Choroid plexus epithelial cell (primary cell): ENCODE measurements around the gene CCM2.

Experiments used
- DNase-seq: peaks from one replicate; pipeline ENCODE4 v3.0.0-alpha.2; 2010; ENCODE audit warnings: low read depth
- H3K4me3 ChIP-seq: 2 replicates; pipeline ENCODE4 v1.5.1; 2011; ENCODE audit warnings: low read depth, mild to moderate bottlenecking, control low read depth, low read length, moderate library complexity
- CTCF ChIP-seq: conservative IDR thresholded peaks from 2 replicates; pipeline ENCODE4 v1.5.1; 2011; ENCODE audit warnings: low read depth, mild to moderate bottlenecking, control low read depth, inconsistent platforms, low read length, moderate library complexity

The CCM2 gene

GRCh38 chr7:44974549-44974948, 25.5 kb upstream of the CCM2 start:
- TF ChIP-seq CTCF: no peak
- H3K4me3 ChIP-seq: no peak overlapping the region
- DNase-seq: no peak

- DNase-seq: no peak
- no peak for TF ChIP-seq CTCF
- no peak overlapping the region for H3K4me3 ChIP-seq
These were observed 24.5 kb upstream of the CCM2 start for GRCh38 chr7:44975331-44976039.

DNA sequence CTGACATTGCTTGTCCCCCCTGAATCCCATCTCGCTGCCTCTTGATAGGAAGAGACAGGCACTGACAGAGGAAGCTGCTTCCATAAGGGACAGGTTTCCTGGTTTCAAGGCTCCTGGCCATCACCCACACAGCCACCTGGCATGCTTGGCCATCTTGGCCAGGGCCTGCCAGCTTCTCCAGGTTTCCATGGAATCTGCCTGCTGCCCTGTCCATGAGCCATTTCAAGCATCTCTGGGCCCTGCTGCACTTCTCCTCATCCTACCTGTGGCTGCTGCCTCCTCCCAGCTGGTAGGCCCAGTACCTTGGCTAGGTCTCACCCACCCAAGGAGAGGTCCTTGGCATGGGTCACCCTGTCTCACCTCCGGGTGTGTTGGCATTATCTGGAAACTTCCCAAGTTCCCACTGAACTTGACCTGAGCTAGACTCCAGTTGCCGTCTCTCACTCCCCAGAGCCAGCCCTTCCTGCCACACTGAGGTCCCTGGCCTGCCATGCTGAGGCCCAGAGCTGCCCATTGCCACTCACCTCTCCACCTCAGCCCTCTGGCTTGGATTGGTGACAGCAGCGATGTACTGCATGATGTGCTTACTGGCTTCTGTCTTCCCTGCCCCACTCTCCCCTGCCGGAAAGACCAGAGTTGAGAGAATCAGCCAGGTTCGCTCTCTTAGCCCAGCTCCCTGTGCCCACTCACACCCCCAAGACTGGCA, 23.8 kb upstream of the CCM2 start:
- TF ChIP-seq CTCF: no peak
- H3K4me3 ChIP-seq: no peak overlapping the region
- DNase-seq: no peak

GRCh38 chr7:44976746-44977196, 23.2 kb upstream of the CCM2 start:
- TF ChIP-seq CTCF: no peak
- no peak overlapping the region for H3K4me3 ChIP-seq
- no peak for DNase-seq

DNA sequence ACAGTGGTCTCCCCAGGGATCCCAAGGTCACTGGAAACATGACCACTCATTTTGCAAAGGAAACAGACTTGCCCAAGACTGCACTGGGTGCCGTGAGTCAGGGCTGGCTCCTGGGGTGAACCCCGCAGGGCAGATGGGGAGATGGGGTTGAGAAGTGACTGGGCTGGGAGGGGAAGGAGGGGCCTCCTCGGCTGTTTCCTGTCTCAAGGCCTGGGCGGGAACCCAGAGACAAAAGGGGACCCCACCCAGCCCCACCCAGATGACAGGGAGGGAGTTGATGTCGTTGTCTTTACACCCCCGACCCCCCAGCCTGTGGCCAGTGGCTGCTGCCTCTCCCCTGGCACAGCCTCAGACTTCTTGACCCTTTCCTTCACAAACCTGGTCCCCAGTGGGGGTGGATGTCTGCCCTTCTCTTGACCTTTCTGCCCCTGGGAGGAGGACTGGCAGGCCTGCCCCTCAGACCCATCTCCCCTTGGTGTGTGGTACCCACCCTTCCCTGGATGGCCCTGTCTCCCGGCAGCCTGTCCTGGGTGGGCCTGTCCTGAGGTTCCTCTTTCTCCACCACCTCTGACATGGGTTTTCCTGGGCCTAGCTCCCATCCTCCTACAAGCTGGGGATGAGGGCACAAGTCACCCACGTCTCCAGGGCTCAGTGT, 22.6 kb upstream of the CCM2 start:
- no peak overlapping the region for H3K4me3 ChIP-seq
- TF ChIP-seq CTCF: no peak
- DNase-seq: no peak

DNA sequence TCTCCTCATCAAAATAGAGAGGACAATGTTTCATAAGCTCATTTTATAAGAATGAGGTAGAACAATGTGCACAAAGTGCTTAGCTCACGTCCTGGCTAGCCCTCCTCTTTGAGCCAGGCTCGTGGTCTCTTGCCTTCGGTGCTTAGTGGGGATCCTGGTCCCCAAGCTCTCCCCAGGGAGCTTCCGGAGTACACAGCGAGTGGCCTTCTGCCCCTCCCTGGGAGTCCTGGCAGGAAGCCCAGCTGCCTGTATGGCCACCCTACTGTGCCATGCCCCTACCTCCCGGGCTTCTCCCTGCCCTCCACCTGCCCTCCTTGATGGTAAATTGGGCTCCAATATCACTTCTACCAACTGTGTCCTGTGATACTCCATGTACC, 22.1 kb upstream of the CCM2 start:
- no peak for TF ChIP-seq CTCF
- H3K4me3 ChIP-seq: no peak overlapping the region
- no peak for DNase-seq
